ENCODE measurements around the gene SLC9A3.

Gene SLC9A3

DNA sequence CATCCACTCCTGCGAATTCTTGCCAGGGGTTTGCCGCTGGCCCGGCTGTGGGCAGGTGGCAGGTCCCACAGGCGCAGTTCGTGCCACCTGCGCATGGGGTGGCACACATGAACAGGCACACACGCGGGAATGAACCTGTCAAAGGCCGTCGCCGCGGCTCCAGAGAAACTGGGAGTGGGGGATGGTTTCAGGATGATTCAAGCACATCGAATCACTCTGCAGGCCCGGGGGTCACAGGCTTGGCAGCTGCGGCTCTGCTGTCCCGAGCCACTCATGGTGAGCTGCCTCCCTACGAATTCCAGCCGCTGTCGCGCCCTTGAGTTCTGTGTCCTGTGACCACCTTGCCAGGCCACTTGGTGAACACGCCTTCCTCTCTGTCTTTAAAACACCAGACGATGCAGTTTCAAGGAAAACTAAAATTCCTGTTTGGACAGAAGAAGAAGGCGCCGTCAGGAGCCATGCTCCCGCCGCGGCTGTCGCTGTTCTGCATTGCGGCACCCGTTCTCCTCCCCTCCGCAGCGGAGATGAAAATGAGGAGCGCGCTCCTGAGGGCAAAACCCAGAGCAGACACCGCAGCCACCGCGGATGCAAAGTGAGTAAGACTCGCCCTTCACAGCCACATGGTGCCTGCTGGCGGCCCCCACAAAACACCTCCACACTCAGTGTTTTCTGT is 96.7 kb downstream of the SLC9A3 start:
- no peak for DNase-seq

DNA sequence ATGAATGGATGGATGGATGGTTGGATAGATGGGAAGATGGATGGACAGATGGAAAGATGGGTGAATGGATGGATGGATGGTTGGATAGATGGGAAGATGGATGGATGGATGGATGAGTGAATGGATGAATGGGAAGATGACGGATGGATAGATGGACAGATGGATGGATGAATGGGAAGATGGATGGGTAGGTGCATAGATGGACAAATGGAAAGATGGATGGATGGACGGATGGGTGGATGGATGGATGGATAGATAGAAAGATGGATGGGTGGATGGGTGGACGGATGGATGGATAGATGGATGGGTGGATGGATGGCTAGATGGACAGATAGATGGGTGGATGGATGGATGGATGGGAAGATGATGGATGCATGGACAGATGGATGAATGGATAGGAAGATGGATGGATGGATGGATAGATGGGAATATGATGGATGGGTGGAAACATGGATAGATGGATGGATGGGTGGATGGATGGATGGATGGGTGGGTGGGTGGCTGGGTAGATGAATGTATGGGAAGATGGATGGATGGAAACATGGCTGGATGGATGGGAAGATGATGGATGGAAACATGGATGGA is 97.8 kb downstream of the SLC9A3 start:
- DNase-seq, result no peak

DNA sequence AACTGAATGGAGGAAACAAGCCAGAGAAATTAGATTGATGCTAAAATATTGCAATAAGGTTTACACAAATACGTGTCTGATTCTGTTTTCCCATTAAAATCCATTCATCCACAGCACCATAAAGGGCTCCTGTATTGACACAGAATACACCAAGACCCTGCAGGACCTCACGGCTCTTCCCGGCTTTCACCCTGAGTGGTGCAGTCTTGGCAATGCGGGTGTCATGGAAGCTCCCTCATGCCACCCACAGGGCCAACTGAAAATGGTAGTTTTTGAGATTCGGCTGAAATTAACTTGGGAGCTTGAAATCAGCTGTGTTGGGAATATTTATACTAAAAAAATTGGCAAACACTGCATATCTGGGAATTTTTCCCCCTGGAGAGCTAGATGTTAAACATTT is 98.5 kb downstream of the SLC9A3 start:
- no peak for DNase-seq

DNA sequence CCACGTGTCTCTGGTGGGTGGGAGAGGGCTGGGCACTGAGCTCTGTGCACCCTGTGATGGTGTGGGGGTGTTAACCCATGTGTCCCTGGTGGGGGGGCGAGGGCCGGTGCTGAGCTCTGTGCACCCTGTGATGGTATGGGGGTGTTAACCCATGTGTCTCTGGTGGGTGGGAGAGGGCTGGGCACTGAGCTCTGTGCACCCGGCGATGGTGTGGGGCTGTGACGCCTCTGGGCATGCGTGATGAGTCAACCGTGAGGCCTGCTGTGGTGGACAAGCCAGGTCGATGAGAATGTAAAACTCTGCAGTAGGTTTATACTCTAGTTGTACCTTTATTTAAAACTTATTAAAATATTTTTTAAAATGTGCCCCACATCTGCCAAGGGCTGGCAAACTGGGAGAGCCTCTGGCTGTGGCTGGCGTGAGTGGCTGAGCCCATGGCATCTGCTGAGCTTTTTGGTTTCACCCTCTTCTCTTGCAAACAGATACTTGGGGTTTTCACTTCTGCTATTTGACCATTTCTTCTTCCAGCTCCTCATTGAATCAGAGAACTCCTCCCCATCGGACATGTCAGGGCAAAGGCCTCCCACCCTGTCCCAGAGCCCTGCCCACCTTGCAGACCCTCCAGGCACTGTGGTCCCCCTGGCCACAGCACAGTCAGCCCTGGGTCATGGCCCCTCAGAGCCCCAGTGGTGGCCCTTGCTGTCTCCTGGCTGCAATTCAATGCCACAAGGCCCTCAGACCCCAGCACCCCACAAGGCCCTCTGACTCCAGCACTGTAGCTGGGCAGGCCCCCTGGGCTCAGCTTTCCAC is 99.7 kb downstream of the SLC9A3 start:
- DNase-seq, result no peak

DNA sequence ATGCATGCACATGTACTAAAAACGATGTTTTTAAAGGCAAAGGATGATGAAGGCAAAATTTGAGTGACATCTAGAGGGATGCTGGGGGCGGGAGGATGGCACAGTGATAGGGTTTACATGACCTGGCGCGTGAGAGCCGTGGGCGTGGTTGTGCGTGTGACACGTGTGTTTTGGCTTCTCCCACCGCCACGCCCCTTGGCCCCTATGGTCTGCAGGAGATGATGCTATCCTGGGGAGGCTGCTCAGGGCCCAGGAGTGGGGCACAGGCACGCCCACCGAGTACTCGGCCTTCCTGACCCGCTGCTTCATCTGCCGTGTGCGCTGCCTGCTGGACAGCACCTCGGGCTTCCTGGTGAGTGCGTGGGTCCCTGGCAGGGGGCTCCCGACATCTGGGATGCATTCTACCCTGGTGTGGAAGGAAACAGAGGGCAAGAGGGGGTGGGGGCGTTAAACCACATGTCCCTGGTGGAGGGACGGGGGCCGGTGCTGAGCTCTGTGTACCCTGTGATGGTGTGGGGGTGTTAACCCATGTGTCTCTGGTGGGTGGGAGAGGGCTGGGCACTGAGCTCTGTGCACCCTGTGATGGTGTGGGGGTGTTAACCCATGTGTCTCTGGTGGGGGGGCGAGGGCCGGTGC is 100.5 kb downstream of the SLC9A3 start:
- no peak for DNase-seq

DNA sequence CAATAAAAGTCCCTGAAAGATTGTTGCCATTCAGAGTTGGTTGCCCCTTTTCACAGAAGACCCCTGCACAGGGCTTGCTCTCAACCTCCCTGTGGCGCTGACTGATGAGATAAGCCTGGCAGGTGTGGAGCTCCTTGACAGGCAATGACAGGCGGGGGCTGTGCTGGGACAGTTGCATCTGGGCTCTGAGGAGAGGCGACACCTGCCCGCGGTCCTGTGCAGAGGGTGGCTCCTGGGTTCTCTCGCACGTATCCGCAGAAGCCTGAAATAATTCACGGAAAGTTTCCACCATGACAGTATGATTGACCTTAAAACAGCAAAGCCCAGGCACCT is 101.0 kb downstream of the SLC9A3 start:
- DNase-seq, result no peak

DNA sequence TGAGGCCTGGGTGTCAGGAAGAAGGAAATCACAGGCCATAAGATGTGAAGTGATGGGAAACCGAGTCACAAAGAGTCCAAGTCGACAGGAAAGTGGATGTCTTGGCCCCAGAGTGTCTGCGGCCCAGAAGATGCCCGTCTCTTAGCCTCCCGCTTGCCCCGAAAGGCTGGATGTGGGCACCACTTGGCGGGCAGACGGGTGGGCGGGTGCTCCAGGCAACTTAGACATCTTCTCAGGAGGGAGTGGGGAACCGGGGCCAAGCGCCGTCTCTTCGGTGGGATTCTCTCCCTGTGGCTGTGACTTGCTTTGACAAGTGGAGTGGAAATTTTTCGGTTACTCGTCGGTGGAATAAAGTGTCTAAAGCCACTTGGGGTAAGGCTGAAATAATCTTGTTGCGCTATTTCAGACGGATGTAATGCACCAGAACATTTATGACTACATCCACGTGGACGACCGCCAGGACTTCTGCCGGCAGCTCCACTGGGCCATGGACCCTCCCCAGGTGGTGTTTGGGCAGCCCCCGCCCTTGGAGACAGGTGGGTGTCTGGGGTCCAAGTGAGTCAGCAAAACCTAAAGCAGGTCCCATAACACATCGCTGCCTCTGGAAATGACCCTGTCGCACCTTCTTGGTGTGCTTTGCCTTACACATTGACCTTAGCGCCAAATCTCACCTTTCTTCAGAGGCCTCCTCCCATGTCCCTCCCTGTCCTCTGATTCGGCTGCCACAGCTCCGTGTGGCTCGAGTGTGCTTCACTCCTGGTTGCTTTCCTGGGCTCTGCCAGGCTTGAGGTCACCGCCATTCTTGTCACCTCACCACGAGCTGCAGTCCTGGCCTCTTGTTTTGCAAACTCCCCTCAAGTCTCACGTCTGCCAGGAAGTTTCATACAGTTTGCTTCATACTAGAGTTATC is 101.7 kb downstream of the SLC9A3 start:
- no peak for DNase-seq

DNA sequence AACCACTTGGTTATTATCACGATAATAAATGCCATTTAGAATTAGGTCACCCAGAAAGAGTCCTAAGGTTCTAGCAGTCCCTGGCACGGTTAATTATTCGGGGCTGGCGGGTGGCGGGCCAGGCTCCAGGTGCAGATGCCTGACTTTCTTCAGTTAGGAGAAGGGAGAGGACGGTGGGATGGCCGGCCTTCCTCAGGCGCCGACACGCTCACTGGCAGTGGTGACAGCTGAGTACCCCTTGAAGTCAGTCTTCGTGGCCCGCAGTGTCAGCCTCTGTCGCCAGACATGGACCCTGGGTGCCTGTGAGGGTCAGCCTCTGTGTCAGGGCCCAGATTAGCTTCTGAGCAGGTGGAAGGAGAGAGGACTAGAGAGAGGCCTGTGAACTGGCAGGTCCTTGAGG is 102.3 kb downstream of the SLC9A3 start:
- no peak for DNase-seq

DNA sequence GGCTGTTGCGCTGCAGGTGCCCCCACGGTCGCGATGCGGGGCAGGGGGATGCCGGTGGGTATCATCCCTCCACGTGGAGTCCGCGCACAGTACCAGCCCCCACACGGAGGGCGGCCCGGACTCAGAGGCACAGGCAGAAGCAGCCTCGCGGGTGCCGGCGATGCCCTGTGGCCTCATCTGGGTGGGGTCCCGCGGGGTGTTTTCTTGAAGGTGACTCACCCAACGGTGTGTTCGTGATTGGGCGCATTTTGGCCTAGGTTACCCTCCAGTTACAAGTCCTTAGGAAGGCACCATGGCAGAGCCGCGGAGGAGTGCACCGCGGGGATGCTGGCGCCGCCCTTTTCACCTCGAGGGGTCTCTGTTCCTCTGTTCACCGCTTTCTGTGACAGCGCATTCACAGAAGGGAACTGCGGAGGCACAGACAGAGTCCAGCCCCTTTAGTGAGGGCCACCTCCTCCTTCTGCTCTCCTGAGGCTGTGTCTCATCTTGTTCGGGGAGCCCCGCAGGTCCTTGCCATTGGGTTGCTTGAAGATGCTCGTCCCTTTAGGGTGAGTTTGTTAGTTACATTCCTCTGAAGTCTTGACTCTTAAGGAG is 102.9 kb downstream of the SLC9A3 start:
- DNase-seq, result no peak

DNA sequence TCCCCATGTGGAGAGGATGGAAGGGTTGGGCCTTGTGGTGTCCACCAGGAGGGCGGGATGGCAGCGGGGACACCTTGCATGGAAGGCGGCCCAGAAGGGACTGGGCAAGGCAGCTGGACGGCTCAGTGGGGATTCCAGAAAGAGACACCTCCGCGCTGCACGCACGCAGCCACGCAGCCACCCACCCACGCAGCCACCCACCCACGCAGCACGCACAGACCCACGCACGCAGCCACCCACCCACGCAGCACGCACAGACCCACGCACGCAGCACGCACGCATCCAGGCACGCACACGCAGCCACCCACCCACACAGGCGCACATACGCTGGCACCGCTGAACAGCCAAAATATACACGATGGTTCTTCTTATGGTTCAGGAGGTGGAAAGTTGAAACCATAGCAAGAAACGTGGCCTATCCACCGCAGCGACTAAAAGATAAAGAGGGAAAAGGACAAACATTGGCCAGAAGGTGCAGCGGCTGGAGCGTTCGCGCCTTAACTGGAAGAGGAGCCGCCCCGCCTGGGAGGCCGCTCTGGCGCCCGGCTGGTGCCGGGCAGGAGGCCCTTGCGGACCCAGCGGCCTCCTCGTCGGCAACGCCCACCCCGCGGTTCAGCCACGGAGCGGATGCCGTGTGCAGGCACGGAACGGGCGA is 103.5 kb downstream of the SLC9A3 start:
- DNase-seq, result no peak
